ENCODE data around the gene GALNT5. TPM values are rescaled to one million over a fixed set of nuclear protein-coding genes. Genes with fewer than 3 reads are reported as not detected.

Gene GALNT5
- total RNA-seq, 1 experiment from 2014 or later: not detected

GRCh38 chr2:157327621-157328500, 70.4 kb downstream of the GALNT5 start:
- TF ChIP-seq CTCF (conservative IDR thresholded peaks at IDR 0.05; ENCODE audit: low read depth, low read length) (peak; percentile 94), EZH2 (IDR thresholded peaks at IDR 0.05; ENCODE audit: borderline replicate concordance, low read depth, low read length, poor library complexity, severe bottlenecking) (no peak)
- Histone ChIP-seq H3K9me3 (ENCODE audit: low read depth, low read length, poor library complexity, severe bottlenecking) (no peaks in the 10 kb centered on the region), H3K4me3 (ENCODE audit: low read depth, low read length, poor library complexity, severe bottlenecking) (no peak overlapping the region), H3K4me1 (ENCODE audit: insufficient read depth, low read length, poor library complexity, severe bottlenecking) (no peaks in the 10 kb centered on the region), H3K36me3 (ENCODE audit: insufficient read depth, low read length, poor library complexity, severe bottlenecking) (no peaks in the 10 kb centered on the region), H3K27me3 (replicated peaks; ENCODE audit: insufficient read depth, low read depth, low read length, poor library complexity) (peaks cover 28% of the 10 kb centered on the region), H3K27ac (ENCODE audit: low read depth, low read length, poor library complexity, severe bottlenecking) (no peak overlapping the region)
- peak; percentile 76 for DNase-seq (ENCODE audit: low spot score)
- intact Hi-C loops (cut with micrococcal nuclease; ENCODE audit: unreplicated experiment): loop anchor here (5.0 kb wide), 1 partner anchor 684 kb away; no protein-coding TSS in a partner anchor
- no TSS peak for BruUV-seq (replicated peaks)
- CTCF ChIA-PET: interaction anchor here (0.8 to 1.4 kb wide), 3 partner anchors 8 to 26 kb away, joined by 4 to 12 read pairs (median 7); no protein-coding TSS in a partner anchor
- POLR2A ChIA-PET (ENCODE audit: low non-redundant PET): no interaction called here

GRCh38 chr2:157329524-157329923, 72.0 kb downstream of the GALNT5 start:
- Histone ChIP-seq H3K27ac (ENCODE audit: low read depth, low read length, poor library complexity, severe bottlenecking) (no peak overlapping the region), H3K36me3 (ENCODE audit: insufficient read depth, low read length, poor library complexity, severe bottlenecking) (no peaks in the 10 kb centered on the region), H3K9me3 (ENCODE audit: low read depth, low read length, poor library complexity, severe bottlenecking) (no peaks in the 10 kb centered on the region), H3K4me1 (ENCODE audit: insufficient read depth, low read length, poor library complexity, severe bottlenecking) (no peaks in the 10 kb centered on the region), H3K27me3 (replicated peaks; ENCODE audit: insufficient read depth, low read depth, low read length, poor library complexity) (peaks cover 14% of the 10 kb centered on the region), H3K4me3 (ENCODE audit: low read depth, low read length, poor library complexity, severe bottlenecking) (no peak overlapping the region)
- intact Hi-C loops (cut with micrococcal nuclease; ENCODE audit: unreplicated experiment): loop anchor here (5.0 kb wide), 1 partner anchor 683 kb away; no protein-coding TSS in a partner anchor
- CTCF ChIA-PET: no interaction called here
- POLR2A ChIA-PET (ENCODE audit: low non-redundant PET): no interaction called here
- DNase-seq (ENCODE audit: low spot score): no peak
- TF ChIP-seq EZH2 (IDR thresholded peaks at IDR 0.05; ENCODE audit: borderline replicate concordance, low read depth, low read length, poor library complexity, severe bottlenecking): no peak
- BruUV-seq (replicated peaks): no TSS peak

GRCh38 chr2:157333304-157334047, 76.0 kb downstream of the GALNT5 start:
- ChIA-PET POLR2A (ENCODE audit: low non-redundant PET) (no interaction called here), CTCF (no interaction called here)
- no peak for TF ChIP-seq EZH2 (IDR thresholded peaks at IDR 0.05; ENCODE audit: borderline replicate concordance, low read depth, low read length, poor library complexity, severe bottlenecking)
- no peak for TF ChIP-seq CTCF (conservative IDR thresholded peaks at IDR 0.05; ENCODE audit: low read depth, low read length)
- no peak for DNase-seq (ENCODE audit: low spot score)
- H3K36me3 ChIP-seq (ENCODE audit: insufficient read depth, low read length, poor library complexity, severe bottlenecking): no peaks in the 10 kb centered on the region
- BruUV-seq (replicated peaks): no TSS peak
- H3K27me3 ChIP-seq (replicated peaks; ENCODE audit: insufficient read depth, low read depth, low read length, poor library complexity): no peaks in the 10 kb centered on the region
- H3K27ac ChIP-seq (ENCODE audit: low read depth, low read length, poor library complexity, severe bottlenecking): no peak overlapping the region
- intact Hi-C loops (cut with micrococcal nuclease; ENCODE audit: unreplicated experiment): loop anchor here (10.0 kb wide), 1 partner anchor 1959 kb away; no protein-coding TSS in a partner anchor
- H3K9me3 ChIP-seq (ENCODE audit: low read depth, low read length, poor library complexity, severe bottlenecking): no peaks in the 10 kb centered on the region
- no peaks in the 10 kb centered on the region for H3K4me1 ChIP-seq (ENCODE audit: insufficient read depth, low read length, poor library complexity, severe bottlenecking)
- no peak overlapping the region for H3K4me3 ChIP-seq (ENCODE audit: low read depth, low read length, poor library complexity, severe bottlenecking)

All from A673 (cell line).